GM23338 (cell line): ENCODE results near the gene MAP3K4. TPM values are rescaled to one million over a fixed set of nuclear protein-coding genes. Genes with fewer than 3 reads are reported as not detected.

Experiments
- ATAC-seq: fragments of 200-7000 bp; cut with Tn5 transposase; 3 replicates; pipeline ENCODE4 v1.9.1; 2020
- DNase-seq: peaks from one replicate; pipeline ENCODE4 v3.0.0-alpha.2; 2015; ENCODE audit warnings: low spot score
- H2AFZ ChIP-seq: fragments of 200-600 bp; sonication (generic); 2 replicates; pipeline ENCODE4 v1.8.0; 2016; ENCODE audit warnings: antibody characterized with exemption, mild to moderate bottlenecking, moderate library complexity
- H3F3A ChIP-seq: fragments of 200-600 bp; sonication (generic); replicated peaks from 2 replicates; pipeline ENCODE4 v1.8.0; 2017; ENCODE audit warnings: antibody characterized with exemption, mixed run types, low read depth
- H3K27ac ChIP-seq: fragments of 200-600 bp; sonication (generic); 2 replicates; pipeline ENCODE4 v1.6.1; 2016; ENCODE audit warnings: low read depth
- H3K27me3 ChIP-seq: fragments of 200-600 bp; sonication (generic); 2 replicates; pipeline ENCODE4 v1.8.0; 2016; ENCODE audit warnings: mild to moderate bottlenecking, mixed run types, moderate library complexity; ENCODE audit not compliant: insufficient read depth
- H3K36me3 ChIP-seq: fragments of 200-600 bp; sonication (generic); 2 replicates; pipeline ENCODE4 v1.8.0; 2016; ENCODE audit warnings: mild to moderate bottlenecking; ENCODE audit not compliant: insufficient read depth
- H3K4me1 ChIP-seq: fragments of 200-600 bp; sonication (generic); 2 replicates; pipeline ENCODE4 v1.8.0; 2016; ENCODE audit warnings: mild to moderate bottlenecking, moderate library complexity; ENCODE audit not compliant: insufficient read depth
- H3K4me2 ChIP-seq: fragments of 200-600 bp; sonication (generic); 2 replicates; pipeline ENCODE4 v1.7.1; 2017; ENCODE audit warnings: mixed run types
- H3K4me3 ChIP-seq: fragments of 200-600 bp; sonication (generic); 2 replicates; pipeline ENCODE4 v1.6.1; 2016; ENCODE audit warnings: mixed run types
- H3K79me2 ChIP-seq: fragments of 200-600 bp; sonication (generic); replicated peaks from 2 replicates; pipeline ENCODE4 v1.8.0; 2017; ENCODE audit warnings: mild to moderate bottlenecking; ENCODE audit not compliant: insufficient read depth
- H3K9me2 ChIP-seq: fragments of 200-600 bp; sonication (generic); 2 replicates; pipeline ENCODE4 v1.8.0; 2017; ENCODE audit not compliant: insufficient read depth
- H4K20me1 ChIP-seq: fragments of 200-600 bp; sonication (generic); replicated peaks from 2 replicates; pipeline ENCODE4 v1.8.0; 2017; ENCODE audit warnings: mild to moderate bottlenecking; ENCODE audit not compliant: insufficient read depth
- H3K27ac Mint-ChIP-seq: 2 replicates; pipeline ENCODE4 v1.8.0; 2020; ENCODE audit warnings: inconsistent platforms, mild to moderate bottlenecking, moderate library complexity, mixed read lengths
- H3K27me3 Mint-ChIP-seq: 3 replicates; pipeline ENCODE4 v1.8.0; 2022; ENCODE audit warnings: low read depth, mild to moderate bottlenecking, moderate library complexity, mixed read lengths, inconsistent platforms; ENCODE audit not compliant: insufficient read depth, poor library complexity
- H3K36me3 Mint-ChIP-seq: 3 replicates; pipeline ENCODE4 v1.8.0; 2021; ENCODE audit warnings: low read depth, mild to moderate bottlenecking, inconsistent platforms, moderate library complexity, mixed read lengths
- H3K4me1 Mint-ChIP-seq: 3 replicates; pipeline ENCODE4 v1.8.0; 2020; ENCODE audit warnings: mild to moderate bottlenecking, inconsistent platforms, mixed read lengths
- H3K4me3 Mint-ChIP-seq: 3 replicates; pipeline ENCODE4 v1.8.0; 2021; ENCODE audit warnings: moderate library complexity, mild to moderate bottlenecking, inconsistent platforms, mixed read lengths
- H3K9me3 Mint-ChIP-seq: 3 replicates; pipeline ENCODE4 v1.8.0; 2020; ENCODE audit warnings: moderate library complexity, mild to moderate bottlenecking, inconsistent platforms, mixed read lengths
- CREB1 ChIP-seq: fragments of 250-450 bp; sonication (Bioruptor Pico); IDR thresholded peaks from 2 replicates; pipeline ENCODE4 v1.5.0; 2020; ENCODE audit warnings: low read depth, mild to moderate bottlenecking, moderate library complexity
- CTCF ChIP-seq, 2 experiments: fragments of 200-600 bp in 1 of 2; sonication (generic) in 1 of 2; conservative IDR thresholded peaks; 2 replicates each; pipeline versions ENCODE4 v1.5.1 to v1.6.1; 2016 to 2017; ENCODE audit warnings: antibody characterized with exemption in 2 of 2, low read depth in 2 of 2, mild to moderate bottlenecking in 2 of 2, moderate library complexity in 1 of 2
- ETS1 ChIP-seq: IDR thresholded peaks from 2 replicates; pipeline ENCODE4 v1.6.1; 2016; ENCODE audit warnings: antibody characterized with exemption
- EZH2 ChIP-seq: fragments of 200-600 bp; sonication (generic); IDR thresholded peaks from one replicate; pipeline ENCODE4 v1.8.0; 2017; ENCODE audit warnings: antibody characterized with exemption, mild to moderate bottlenecking, low read depth; ENCODE audit not compliant: unreplicated experiment
- EZH2phosphoT487 ChIP-seq: fragments of 200-600 bp; sonication (generic); IDR thresholded peaks from one replicate; pipeline ENCODE4 v1.8.1; 2018; ENCODE audit warnings: antibody characterized with exemption; ENCODE audit not compliant: unreplicated experiment
- JUNB ChIP-seq: IDR thresholded peaks from one replicate; pipeline ENCODE4 v1.6.1; 2016; ENCODE audit warnings: antibody characterized with exemption; ENCODE audit not compliant: unreplicated experiment
- NANOG ChIP-seq: IDR thresholded peaks from 2 replicates; pipeline ENCODE4 v1.6.1; 2016; ENCODE audit warnings: antibody characterized with exemption, borderline replicate concordance
- POLR2AphosphoS5 ChIP-seq: IDR thresholded peaks from 2 replicates; pipeline ENCODE4 v1.6.1; 2016; ENCODE audit warnings: antibody characterized with exemption, low read depth
- REST ChIP-seq: IDR thresholded peaks from one replicate; pipeline ENCODE4 v1.6.1; 2018; ENCODE audit warnings: antibody characterized with exemption; ENCODE audit not compliant: unreplicated experiment
- STAT1 ChIP-seq: IDR thresholded peaks from one replicate; pipeline ENCODE4 v1.6.1; 2016; ENCODE audit warnings: antibody characterized with exemption; ENCODE audit not compliant: unreplicated experiment
- ZNF114 ChIP-seq: fragments of 250-450 bp; sonication (Bioruptor Pico); IDR thresholded peaks from 2 replicates; pipeline ENCODE4 v1.5.0; 2020; ENCODE audit warnings: mild to moderate bottlenecking, moderate library complexity
- ZNF331 ChIP-seq: fragments of 250-450 bp; sonication (Bioruptor Pico); IDR thresholded peaks from 2 replicates; pipeline ENCODE4 v1.5.0; 2020; ENCODE audit warnings: low read depth, mild to moderate bottlenecking, moderate library complexity
- ZNF462 ChIP-seq: fragments of 250-450 bp; sonication (Bioruptor Pico); IDR thresholded peaks from 2 replicates; pipeline ENCODE4 v1.5.0; 2020; ENCODE audit warnings: mild to moderate bottlenecking, moderate library complexity
- polyA plus RNA-seq: library from polyadenylated mRNA; unstranded; fragments of >200 nt; fragmentation: Nextera tagmentation; extraction: Ambion mirVana; gene quantifications from 2 replicates; pipeline ENCODE4 v1.2.1, GENCODE V29; 2016
- total RNA-seq: library from RNA; depleted of rRNA; stranded (reverse); fragments of >200 nt; shearing (Covaris generic); gene quantifications from 2 replicates; pipeline ENCODE4 v1.2.3, GENCODE V29; 2014

MAP3K4 gene
- total and polyA plus RNA-seq, 2 experiments from 2014 or later, result 44.4 to 48.8 TPM

GRCh38 chr6:161136655-161137054 lies 145.1 kb downstream of the MAP3K4 start:
- H3K4me3 Mint-ChIP-seq, result no peak overlapping the region
- no peaks in the 10 kb centered on the region for H3K79me2 ChIP-seq
- no peak overlapping the region for H2AFZ ChIP-seq
- H3K4me3 ChIP-seq, result no peak overlapping the region
- no peaks in the 10 kb centered on the region for H3K9me2 ChIP-seq
- H3K4me1 Mint-ChIP-seq, result peaks cover 10% of the 10 kb centered on the region; the same call in 2 of the 3 replicates
- no peak overlapping the region for H3K4me2 ChIP-seq
- no peaks in the 10 kb centered on the region for H3K27me3 ChIP-seq
- no peaks in the 10 kb centered on the region for H3K9me3 Mint-ChIP-seq
- H3K36me3 Mint-ChIP-seq, result peaks cover 50% of the 10 kb centered on the region
- TF ChIP-seq EZH2phosphoT487, result no peak
- TF ChIP-seq JUNB, result no peak
- no peak for TF ChIP-seq ETS1
- no peak for TF ChIP-seq CREB1 (CRISPR knock-in tag)
- no peak for TF ChIP-seq CTCF (conservative IDR thresholded peaks at IDR 0.05; ENCODE audit: low read depth in 2 of 2)
- no peak for TF ChIP-seq EZH2
- no peak for TF ChIP-seq ZNF462 (CRISPR knock-in tag)
- TF ChIP-seq ZNF114 (CRISPR knock-in tag), result no peak
- TF ChIP-seq NANOG, result no peak
- no peak for TF ChIP-seq STAT1
- no peak for TF ChIP-seq REST
- TF ChIP-seq POLR2AphosphoS5, result no peak
- TF ChIP-seq ZNF331 (CRISPR knock-in tag), result no peak
- peaks cover 4% of the 10 kb centered on the region; the same call in 1 of the 2 replicates for H4K20me1 ChIP-seq
- 0 out of 2 replicates have a peak, but pooled peaks cover 3% of the 10 kb centered on the region for H3K36me3 ChIP-seq
- ATAC-seq, result no peak
- peak overlapping the region; percentile 59; the same call in 1 of the 2 replicates for H3K27ac ChIP-seq
- no peaks in the 10 kb centered on the region for H3F3A ChIP-seq
- H3K4me1 ChIP-seq, result no peaks in the 10 kb centered on the region
- DNase-seq, result no peak
- H3K27ac Mint-ChIP-seq, result peak overlapping the region; percentile 13; the same call in 1 of the 2 replicates
- peaks cover 12% of the 10 kb centered on the region for H3K27me3 Mint-ChIP-seq
